Fibroblast of skin of right biceps (primary cell): ENCODE measurements around the gene DDX25.
"Not testable (repeated sequence)": the region's sequence is repeated elsewhere in the genome, so short reads cannot be mapped to it uniquely, and the experiment has no call there.

ENCODE experiments used
- DNase-seq: peaks from one replicate; pipeline ENCODE4 v3.0.0-alpha.2; 2013

The DDX25 gene

DNA sequence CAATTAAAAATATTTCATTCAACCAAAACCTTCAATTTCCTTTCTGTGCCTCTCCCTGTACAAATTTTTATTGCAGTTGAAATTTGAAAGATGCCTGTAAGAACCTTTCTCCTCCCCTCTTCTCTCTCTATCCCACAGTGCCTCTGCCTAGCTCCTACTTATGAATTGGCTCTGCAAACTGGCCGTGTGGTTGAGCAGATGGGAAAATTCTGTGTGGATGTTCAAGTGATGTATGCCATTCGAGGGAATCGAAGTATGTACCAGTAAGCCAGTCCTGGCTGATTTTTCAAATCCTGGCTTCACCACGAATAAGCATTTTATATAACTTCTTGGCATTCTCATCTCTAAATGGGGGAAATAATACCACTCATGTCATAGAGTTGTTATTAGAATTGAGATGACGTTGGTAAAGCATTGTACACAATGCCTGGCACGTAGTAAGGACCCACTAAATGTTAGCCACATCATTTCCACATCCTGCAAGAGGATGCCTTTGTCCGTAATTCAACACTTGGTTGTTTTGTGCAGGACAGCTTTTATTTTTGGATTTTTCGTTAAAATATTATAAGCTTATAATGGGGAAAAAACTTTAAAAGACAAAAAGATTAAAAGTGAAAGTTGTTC, 6.0 kb downstream of the DDX25 start:
- no peak for DNase-seq

DNA sequence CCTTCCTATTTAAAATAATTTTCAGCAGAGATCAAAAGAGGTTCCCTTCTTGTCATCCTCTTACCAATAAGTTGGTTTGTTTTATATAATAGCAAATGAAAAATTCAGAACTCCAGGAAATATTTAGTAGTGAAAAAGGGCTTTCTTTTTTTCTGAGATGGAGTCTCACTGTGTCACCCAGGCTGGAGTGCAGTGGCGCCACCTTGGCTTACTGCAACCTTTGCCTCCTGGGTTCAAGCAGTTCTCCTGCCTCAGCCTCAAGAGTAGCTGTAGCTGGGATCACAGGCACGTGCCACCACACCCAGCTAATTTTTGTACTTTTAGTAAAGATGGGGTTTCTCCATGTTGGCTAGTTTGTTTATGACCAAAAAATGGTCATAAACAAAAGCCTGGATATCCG, 10.3 kb downstream of the DDX25 start:
- DNase-seq = not testable (repeated sequence)

DNA sequence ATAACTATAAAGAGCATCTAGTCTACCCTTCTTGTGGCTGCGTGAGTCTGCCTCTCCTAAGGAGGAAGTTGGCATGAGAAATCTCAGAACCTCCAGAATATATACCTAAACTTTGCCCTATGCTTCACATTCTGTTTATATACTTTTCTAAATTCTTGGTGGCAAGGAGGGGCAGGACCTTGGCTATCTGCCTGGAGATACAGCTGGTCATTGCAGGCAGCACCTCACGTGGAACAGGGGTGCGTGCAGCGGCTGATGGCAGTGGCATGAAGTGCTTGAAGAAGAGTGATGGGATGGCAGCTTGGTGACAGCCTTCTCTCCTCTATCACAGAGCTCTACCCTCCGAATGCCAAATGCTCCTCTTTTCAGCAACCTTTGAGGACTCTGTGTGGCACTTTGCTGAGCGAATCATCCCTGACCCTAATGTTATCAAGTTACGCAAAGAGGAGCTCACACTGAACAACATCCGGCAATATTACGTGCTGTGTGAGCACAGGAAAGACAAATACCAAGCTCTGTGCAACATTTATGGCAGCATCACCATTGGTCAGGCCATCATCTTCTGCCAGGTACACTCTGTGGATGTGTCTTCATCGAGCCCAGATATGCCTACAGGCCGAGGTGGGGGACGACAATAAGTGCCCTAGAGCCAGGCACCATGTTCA, 12.5 kb downstream of the DDX25 start:
- DNase-seq = no peak

DNA sequence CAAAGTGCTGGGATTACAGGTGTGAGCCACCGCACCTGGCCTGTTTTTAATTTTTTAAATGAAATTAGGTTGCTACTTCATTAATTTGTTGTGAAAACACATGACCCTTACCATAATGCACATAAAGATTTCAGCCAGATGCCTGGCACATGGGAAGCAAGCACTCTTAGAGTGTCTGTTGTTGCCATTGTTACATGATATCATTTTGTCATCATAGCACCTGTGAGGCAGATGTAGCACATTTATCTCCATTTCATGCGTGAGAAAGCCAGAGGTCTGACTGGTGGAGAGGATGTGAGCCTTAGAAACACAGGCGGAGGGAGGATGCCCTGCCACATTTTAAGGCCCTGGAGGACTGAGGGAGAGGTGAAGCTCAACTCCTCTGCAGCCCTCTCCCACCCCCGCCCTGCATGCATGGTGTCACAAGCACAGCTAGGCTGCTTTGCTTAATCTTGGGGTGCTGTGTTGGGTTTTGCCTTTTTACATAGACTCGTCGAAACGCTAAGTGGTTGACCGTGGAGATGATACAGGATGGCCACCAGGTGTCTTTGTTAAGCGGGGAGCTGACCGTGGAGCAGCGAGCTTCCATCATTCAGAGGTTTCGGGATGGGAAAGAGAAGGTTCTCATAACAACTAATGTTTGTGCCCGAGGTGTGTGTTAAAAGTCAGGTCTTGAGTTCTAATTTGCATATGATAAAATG, 14.0 kb downstream of the DDX25 start:
- peak; percentile 3 for DNase-seq

DNA sequence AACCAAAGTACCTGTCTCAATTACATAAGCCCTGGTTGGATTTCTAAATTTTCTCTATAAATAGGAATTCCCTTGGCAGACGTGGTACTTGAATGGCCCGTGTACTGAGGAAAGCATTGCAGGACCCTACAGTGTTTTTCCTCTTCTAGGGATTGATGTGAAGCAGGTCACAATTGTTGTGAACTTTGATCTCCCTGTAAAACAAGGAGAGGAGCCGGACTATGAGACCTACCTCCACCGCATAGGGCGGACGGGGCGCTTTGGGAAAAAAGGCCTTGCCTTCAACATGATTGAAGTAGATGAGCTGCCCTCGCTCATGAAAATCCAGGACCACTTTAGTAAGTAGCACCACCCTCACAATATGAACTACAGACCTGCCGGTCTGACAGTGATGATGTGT, 16.7 kb downstream of the DDX25 start:
- no peak for DNase-seq

DNA sequence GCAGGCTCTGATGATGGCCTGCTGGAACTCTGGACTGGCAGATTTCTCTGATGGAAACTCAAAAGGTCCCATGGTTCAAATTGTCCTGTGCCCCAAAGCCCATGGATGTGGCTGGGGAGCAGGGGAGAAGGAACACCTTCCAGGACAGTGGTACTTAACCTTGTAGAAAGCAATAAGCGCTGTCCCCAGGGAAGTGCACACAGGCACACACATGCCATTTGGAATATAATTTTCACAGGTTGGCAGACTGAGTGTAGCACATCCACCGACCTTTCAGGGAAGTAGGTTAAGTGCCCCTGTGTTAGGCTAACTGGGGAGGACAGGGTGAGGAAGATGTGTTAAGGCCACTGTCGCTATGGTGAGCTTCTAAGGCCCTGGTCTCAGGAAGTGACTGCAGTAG, 17.8 kb downstream of the DDX25 start:
- DNase-seq = no peak

DNA sequence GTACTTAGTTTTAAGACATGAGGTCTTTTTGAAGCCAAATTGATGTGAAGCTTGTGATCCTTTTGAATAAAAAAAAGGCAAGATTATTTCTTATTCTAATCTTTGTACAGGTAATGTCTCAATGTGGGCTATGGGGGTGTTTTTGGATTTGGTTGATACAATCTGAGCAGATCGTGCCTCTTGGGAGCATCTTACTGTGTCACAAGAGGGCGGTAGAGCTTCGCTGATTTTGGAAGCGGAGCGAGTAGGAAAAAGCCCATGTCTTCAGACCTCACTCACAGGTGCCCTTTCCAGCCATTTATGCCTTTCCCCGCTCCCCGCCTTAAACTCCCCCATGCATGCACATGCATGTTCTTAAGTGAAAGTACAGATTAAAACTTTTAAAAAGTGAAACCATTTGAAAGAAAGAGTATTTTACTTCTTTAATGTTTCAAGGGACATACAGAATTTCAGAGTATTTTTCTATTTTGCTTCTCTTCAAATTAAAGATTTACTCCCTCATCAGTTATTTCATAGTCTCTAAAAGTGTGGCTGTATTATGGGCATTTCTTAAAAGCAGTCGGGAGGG, 18.8 kb downstream of the DDX25 start:
- peak; percentile 63 for DNase-seq

DNA sequence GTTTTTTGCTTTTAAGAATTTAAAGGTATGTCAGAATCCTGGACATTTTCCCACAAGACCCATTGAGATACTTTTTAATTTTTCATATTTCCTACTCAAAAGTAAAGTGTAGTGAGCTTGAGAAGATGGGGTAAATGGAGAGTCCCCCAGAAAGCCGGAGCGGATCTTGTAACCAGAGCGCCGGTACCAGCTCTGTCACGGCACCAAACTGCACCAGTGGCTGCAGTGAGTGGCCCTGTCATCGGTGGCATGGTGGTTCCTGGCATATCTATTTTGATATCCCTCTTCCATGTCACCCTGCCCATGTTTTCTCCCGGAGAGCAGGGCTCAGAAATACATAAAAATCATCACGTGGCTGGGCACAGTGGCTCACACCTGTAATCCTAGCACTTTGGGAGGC, 19.3 kb downstream of the DDX25 start:
- no peak for DNase-seq

DNA sequence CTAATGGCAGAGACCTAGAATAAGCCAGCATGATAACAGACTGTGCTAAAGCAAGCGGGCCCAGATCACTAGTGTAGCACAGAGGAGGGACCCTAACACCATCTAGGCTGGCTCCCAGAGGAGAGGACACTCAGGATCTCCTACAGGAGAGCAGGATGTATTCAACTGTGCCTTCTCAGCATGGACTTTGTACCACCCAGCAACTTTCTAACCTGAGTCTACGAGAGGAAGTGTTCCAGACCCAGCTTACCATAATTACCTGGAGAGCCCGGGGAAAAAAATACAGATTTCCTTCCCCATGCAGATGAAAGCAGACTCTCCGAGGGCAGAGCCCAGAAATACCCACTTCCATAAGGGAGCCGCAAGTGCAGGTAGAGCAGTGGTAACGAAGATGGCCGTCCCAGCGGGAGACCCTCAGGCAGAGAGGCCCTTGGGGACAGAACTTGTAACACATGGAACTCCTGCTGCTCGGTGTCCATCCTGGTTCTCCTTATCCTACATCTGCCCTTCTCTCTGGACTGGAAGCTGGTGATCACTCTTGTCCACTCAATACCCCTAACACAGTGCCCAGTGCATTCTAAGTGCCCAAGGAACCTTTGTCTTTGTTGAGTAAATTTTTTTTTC, 20.2 kb downstream of the DDX25 start:
- no peak for DNase-seq

DNA sequence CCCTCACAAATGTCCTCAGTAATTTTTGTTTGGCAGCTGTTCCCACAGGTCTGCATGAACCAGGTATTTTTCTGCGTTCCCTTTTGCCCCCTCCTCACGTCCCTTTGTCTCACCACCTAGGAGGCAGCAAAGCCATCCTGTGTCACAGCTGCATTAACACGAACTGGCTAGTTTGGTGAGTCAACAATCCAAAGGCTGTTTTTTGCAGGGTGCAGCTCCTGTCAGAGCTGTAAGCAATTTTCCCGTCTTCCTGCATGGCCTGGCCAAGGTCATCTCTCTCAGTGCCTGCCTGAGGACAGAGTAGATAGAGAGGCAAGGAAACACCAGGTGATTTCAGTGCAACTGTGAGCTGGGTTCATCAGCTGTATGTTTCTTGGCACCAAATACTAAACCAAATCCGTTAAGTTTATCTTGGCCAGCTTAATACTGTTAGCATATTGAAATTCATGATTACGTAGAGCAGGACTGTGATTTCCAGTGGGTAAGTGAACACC, 21.0 kb downstream of the DDX25 start:
- no peak for DNase-seq

DNA sequence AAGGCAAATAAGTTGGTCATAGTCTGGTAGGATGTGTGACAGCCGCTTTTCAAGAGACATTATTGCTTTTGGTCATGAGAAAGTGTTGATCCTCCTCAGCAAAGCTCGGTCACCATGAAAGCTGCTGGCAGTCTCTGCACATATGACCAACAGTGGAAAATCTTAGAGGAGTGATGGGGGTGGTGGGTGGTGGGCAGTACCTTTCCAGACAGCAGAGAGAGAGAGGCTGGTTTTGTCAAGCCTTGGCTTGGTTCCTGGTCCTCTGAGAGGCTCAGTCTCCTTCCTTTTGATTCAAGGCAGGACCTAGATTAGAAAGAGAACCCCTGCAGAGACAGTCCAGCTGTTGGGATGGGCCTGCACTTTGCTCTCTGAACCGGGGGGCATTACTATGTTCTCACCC, 21.5 kb downstream of the DDX25 start:
- DNase-seq = no peak

DNA sequence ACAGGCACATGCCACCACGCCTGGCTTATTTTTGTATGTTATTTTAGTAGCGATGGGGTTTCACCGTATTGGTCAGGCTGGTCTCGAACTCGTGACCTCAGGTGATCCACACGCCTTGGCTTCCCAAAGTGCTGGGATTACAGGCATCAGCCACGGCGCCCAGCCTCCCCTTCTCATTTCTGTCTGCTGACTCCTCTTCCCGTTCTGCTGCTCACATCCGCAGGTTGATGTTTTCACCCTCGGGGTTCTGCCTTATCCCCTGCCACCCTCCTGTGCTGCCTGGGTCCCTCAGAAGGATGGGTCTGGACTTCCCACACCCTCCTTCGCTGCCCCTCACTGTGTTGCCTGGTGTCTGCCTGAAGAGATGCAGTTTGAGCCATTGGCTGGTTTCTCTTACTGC, 22.4 kb downstream of the DDX25 start:
- no peak for DNase-seq

DNA sequence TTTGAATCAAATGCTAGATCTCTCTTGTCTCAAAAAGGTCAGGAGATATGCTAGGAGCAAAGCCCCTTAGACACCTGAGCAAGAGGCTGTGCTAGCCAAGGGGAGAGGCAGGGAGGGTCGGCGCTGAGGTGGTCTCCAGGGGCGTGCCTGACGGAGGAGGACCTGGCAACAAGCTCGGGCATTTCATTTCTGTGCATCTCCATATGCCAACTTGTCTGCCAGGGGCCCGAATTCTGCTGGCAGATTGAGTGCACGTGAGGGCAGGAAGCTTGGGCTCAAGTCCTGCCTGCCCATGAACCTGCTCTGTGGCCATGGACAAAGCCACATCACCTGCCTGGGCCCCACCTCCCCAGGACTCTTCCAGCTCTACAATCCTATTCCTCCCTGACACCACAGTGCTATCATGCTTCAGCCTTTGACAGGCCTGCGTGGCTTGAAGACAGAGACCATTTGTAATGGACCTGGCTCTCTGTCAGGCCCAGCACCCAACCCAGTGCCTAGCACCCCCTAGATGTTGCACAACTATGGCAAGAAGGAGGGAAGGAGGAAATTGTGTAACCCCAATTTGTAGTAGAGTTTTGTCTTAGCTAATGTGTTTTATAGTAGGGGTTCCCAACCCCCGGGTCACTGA, 25.3 kb downstream of the DDX25 start:
- no peak for DNase-seq

DNA sequence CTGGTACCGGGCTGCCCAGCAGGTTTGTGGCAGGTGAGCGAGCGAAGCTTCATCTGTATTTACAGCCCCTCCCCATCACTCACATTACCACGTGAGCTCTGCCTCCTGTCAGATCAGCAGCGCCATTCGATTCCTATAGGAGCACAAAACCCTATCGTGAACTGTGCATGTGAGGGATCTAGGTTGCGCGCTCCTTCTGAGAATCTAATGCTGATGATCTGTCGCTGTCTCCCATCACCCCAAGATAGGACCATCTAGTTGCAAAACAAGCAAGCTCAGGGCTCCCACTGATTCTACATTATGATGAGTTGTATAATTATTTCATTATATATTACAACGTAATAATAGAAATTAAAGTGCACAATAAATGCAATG, 25.8 kb downstream of the DDX25 start:
- no peak for DNase-seq

DNA sequence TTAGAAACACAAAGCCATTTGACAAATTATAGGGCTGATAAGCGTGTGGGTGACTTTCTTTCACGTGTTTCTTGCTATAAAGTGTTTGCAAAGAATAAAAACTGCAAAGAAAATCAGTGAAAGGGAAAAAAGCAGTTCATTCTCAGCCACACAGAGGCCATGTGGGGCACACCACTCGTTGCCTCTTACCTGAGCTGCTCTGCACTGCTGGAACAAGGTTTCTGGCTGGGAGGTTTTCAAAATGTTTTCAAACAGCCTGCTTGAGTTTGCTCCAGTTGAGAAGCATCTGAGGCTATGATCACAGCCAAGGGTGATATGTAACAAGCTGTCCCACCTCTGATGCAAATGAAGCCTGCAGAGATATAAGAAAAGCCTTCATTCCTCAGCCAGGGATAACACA, 26.8 kb downstream of the DDX25 start:
- DNase-seq = no peak

DNA sequence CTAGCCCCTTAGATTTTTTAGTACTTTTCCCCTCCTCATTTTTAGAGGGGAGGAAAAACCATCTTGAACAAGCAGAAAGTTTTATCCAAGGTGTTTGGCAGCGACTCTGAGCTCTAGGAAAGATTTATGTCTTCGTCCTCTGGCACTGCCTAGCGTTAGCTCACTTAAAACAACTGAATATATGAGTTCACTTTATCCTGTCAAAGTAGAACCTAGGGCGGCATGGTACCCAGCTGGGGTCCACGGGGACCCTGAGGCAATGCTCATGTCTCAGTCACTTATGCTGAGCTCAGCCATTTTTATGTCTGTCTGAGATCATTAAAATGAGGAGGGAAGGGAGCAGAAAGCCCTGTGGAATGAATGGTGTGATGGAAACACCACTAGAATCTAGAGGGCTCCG, 27.4 kb downstream of the DDX25 start:
- DNase-seq = no peak

DNA sequence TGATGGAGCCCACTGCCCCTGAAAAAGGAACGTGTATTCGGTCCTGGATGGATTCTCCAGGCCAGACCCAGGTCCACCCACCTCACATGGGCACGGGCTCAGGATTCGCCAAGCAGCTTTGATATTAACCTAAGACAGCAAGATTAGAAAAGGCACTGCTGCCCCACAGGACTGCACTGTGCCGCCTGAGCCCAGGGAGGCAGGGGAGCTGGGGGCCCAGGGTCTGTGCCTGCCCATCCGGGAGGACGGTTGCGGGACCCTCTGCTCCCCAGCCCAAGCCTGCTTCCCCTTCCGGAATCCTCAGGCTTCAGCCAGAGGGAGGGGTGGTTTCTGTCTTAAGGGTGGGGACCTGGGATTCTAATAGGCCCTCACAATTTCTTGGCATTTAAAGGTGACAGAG, 28.0 kb downstream of the DDX25 start:
- no peak for DNase-seq

DNA sequence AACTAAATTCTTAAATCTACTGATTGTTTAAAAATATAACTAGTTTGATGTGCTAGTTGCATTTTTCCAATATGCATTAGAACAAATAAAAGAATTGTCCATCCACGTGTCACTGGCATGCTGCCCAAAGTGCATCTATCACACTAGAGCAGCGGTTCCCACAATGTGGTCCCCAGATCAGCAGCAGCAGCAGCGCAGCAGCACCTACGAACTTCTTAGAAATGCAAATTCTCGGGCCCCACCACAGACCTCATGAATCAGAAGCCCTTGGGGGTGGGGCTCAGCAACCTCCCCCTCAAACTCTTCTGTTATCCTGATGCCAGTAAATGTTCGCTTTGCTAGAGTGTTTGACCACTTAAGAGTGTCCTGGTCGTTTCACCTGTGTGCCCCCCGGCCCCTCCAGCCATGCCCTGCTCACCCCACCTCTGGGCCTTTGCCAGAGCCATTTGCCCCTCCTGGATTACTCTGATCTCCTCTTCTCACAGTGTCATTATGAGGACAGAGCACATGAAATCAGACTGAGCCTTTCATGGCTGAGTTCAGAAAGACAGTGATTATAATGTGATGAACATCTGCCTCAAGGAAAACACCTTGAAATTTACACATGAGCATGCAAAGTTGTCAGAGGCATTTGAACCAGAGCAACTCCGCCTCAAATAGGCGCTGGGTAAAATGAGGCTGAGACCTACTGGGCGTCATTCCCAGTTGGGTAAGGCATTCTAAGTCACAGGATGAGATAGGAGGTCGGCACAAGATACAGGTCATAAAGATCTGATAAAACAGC, 28.9 kb downstream of the DDX25 start:
- no peak for DNase-seq

DNA sequence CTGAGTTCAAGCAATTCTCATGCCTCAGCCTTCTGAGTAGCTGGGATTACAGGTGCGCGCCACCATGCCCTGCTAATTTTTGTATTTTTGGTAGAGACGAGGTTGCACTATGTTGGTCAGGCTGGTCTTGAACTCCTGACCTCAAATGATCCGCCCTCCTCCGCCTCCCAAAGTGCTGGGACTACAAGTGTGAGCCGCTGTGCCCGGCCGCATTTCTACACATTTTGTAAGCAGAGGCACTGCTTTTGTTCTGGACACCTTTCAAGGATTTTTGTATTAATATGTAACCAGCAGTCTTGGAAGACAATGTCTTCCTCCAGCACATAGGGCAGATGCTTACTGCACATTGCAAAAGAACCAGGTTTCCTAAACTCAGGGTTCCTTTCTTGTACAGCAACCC, 30.2 kb downstream of the DDX25 start:
- DNase-seq = no peak

DNA sequence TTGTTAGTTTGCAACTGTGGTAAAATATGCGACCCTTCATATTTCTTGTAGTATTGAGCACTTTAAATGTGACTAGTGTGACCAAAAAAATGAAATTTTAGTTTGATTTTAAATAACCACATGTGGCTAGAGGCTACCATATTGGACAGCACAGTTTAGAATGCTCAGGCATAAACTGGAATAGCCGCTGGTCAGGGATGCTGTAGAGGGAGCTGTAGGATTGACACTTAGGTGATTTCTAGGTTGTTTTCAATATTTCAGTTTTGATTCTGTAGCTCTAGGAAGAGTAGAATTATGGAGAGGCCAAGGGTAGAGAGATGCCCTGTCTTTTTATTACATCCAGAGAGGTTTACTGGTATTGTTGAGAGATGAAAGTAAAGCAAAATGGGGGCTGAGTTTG, 30.7 kb downstream of the DDX25 start:
- DNase-seq = no peak

DNA sequence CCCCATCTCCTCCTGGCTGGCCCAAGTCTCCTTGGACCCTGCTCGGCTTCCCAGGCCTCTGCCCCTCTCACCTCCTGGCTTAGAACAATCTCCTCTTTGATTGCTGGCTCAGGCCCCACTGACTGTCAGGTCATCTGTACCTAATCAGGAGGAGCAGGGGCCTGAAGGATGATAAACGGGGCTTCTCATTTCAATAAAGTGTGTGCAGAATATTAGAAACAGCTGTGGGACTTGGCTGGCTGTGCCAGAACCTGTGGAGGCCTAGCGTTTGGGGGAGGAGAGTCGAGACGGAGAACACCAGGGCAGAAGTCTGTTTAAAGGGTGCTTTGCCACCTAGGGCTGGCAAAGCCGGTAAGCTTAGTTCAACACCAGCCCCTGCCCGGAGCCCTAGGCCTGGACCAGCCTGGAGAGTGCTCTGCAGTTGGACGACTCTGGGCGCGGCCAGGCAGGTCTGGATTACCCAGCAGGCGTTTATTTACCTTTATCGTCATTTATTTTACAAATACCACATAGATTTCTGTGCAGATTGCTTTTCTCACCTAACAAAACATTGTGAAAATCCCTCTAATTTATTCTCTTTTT, 31.4 kb downstream of the DDX25 start:
- peak; percentile 58 for DNase-seq

DNA sequence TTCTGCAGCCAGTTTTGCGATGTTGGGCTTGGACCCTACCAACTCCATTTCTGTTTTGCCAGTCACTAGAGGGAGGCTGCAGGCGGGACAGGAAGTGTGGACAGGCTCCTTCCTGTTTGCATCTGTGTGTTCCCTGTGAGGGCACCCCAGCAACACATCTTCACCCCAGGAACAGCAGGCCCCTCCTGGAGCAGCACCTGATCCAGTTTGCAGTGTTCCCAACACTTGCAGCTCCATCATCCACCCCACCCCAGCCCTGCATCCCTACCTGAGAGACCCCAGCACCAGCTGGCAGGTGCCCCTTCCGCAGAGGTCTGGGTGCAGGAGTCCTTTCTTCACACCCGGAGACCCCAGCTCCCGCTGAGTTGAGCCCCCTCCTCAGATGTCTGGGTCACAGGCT, 34.1 kb downstream of the DDX25 start:
- no peak for DNase-seq
